SK-N-SH (cell line): ENCODE results near the gene CAD. TPM values are rescaled to one million over a fixed set of nuclear protein-coding genes. Genes with fewer than 3 reads are reported as not detected.

Experiments used
- CTCF ChIA-PET: fragments of 300-600, 350-600 bp; formaldehyde crosslinking; extraction: SDS; loops from one replicate; lab custom pipeline; 2021; lab: Yijun Ruan, JAX
- POLR2A ChIA-PET: fragments of 350-600 bp; sonication (Branson Sonifier 250); formaldehyde crosslinking; extraction: SDS; loops from one replicate; lab custom pipeline; 2020; ENCODE audit warnings: antibody characterized with exemption, inconsistent platforms; lab: Yijun Ruan, JAX
- DNase-seq: peaks from one replicate; pipeline ENCODE4 v3.0.0; 2012
- H2AFZ ChIP-seq: fragments of 200-600 bp; sonication (generic); 2 replicates; pipeline ENCODE4 v1.8.1; 2016; ENCODE audit warnings: antibody characterized with exemption, mild to moderate bottlenecking, low read depth
- H3F3A ChIP-seq: fragments of 200-600 bp; sonication (generic); replicated peaks from 2 replicates; pipeline ENCODE3; 2016; ENCODE audit warnings: antibody characterized with exemption, mild to moderate bottlenecking; ENCODE audit not compliant: insufficient read depth
- H3K27ac ChIP-seq, 2 experiments: fragments of 200-500 bp in 1 of 2; fragments of 200-600 bp in 1 of 2; sonication (Bioruptor generic) in 1 of 2; sonication (generic), shearing (Covaris generic) in 1 of 2; 2 replicates each; pipeline versions ENCODE4 v1.5.1 to v1.6.1; 2014 to 2016; ENCODE audit warnings: low read depth in 2 of 2, inconsistent platforms in 1 of 2, low read length in 1 of 2, mild to moderate bottlenecking in 1 of 2, mixed read lengths in 1 of 2
- H3K27me3 ChIP-seq: fragments of 200-600 bp; sonication (generic), shearing (Covaris generic); 2 replicates; pipeline ENCODE4 v1.6.1; 2016; ENCODE audit warnings: mixed run types; ENCODE audit not compliant: insufficient read depth
- H3K36me3 ChIP-seq, 2 experiments: fragments of 200-500 bp in 1 of 2; fragments of 200-600 bp in 1 of 2; sonication (Bioruptor generic) in 1 of 2; sonication (generic) in 1 of 2; replicated peaks in 1 of 2; 2 replicates each; pipeline versions ENCODE3 to v1.5.1; 2014 to 2016; ENCODE audit warnings: low read length in 1 of 2, mild to moderate bottlenecking in 1 of 2; ENCODE audit not compliant: insufficient read depth in 2 of 2, control insufficient read depth in 1 of 2
- H3K4me1 ChIP-seq, 2 experiments: fragments of 200-500 bp in 1 of 2; fragments of 200-600 bp in 1 of 2; sonication (Bioruptor generic) in 1 of 2; sonication (generic), shearing (Covaris generic) in 1 of 2; 2 replicates each; pipeline versions ENCODE4 v1.5.1 to v1.6.1; 2014 to 2016; ENCODE audit warnings: low read depth in 1 of 2, low read length in 1 of 2, mixed run types in 1 of 2; ENCODE audit not compliant: insufficient read depth in 2 of 2, control insufficient read depth in 1 of 2
- H3K4me2 ChIP-seq: fragments of 200-600 bp; sonication (generic), shearing (Covaris generic); 2 replicates; pipeline ENCODE4 v1.6.1; 2017; ENCODE audit warnings: mixed run types
- H3K4me3 ChIP-seq, 2 experiments: fragments of 200-500 bp in 1 of 2; fragments of 200-600 bp in 1 of 2; sonication (Bioruptor generic) in 1 of 2; sonication (generic), shearing (Covaris generic) in 1 of 2; 2 replicates each; pipeline versions ENCODE4 v1.5.1 to v1.8.1; 2014 to 2016; ENCODE audit warnings: low read depth in 2 of 2, inconsistent platforms in 1 of 2, low read length in 1 of 2, mild to moderate bottlenecking in 1 of 2, mixed read lengths in 1 of 2, moderate library complexity in 1 of 2
- H3K79me2 ChIP-seq: fragments of 200-600 bp; sonication (generic); 2 replicates; pipeline ENCODE4 v1.8.1; 2017; ENCODE audit warnings: mild to moderate bottlenecking; ENCODE audit not compliant: insufficient read depth
- H3K9ac ChIP-seq: fragments of 200-600 bp; sonication (generic); 2 replicates; pipeline ENCODE4 v1.6.1; 2017; ENCODE audit warnings: mixed run types
- H3K9me2 ChIP-seq: fragments of 200-600 bp; sonication (generic); 2 replicates; pipeline ENCODE4 v1.6.1; 2017; ENCODE audit warnings: mixed run types
- H3K9me3 ChIP-seq: fragments of 200-600 bp; sonication (generic); 2 replicates; pipeline ENCODE4 v1.6.1; 2017; ENCODE audit warnings: mixed run types, mild to moderate bottlenecking, moderate library complexity
- H4K20me1 ChIP-seq: fragments of 200-600 bp; sonication (generic); 2 replicates; pipeline ENCODE4 v1.6.1; 2017; ENCODE audit warnings: mild to moderate bottlenecking, mixed run types; ENCODE audit not compliant: insufficient read depth
- CHD2 ChIP-seq: fragments of 150-350 bp; IDR thresholded peaks from 2 replicates; pipeline ENCODE4 v1.6.1; 2018; ENCODE audit warnings: low read length; ENCODE audit not compliant: partially characterized antibody
- EZH2phosphoT487 ChIP-seq: fragments of 200-600 bp; sonication (generic); IDR thresholded peaks from 2 replicates; pipeline ENCODE4 v1.6.1; 2017; ENCODE audit warnings: low read depth, mixed run types, mild to moderate bottlenecking, antibody characterized with exemption, moderate library complexity, borderline replicate concordance
- FOXM1 ChIP-seq: IDR thresholded peaks from 2 replicates; pipeline ENCODE4 v1.4.0; 2012; ENCODE audit warnings: low read depth, mild to moderate bottlenecking
- JUND ChIP-seq: IDR thresholded peaks from 2 replicates; pipeline ENCODE4 v1.4.0; 2012
- NFIC ChIP-seq: IDR thresholded peaks from 2 replicates; pipeline ENCODE4 v1.4.0; 2012; ENCODE audit warnings: borderline replicate concordance
- NRF1 ChIP-seq: IDR thresholded peaks from 2 replicates; pipeline ENCODE4 v1.6.1; 2012; ENCODE audit warnings: low read depth, mild to moderate bottlenecking, low read length
- RFX5 ChIP-seq: IDR thresholded peaks from 2 replicates; pipeline ENCODE4 v1.6.1; 2012; ENCODE audit warnings: mild to moderate bottlenecking, improper control_type of control experiment, low read length
- RXRA ChIP-seq: IDR thresholded peaks from 2 replicates; pipeline ENCODE4 v1.4.0; 2012; ENCODE audit warnings: low read depth, mild to moderate bottlenecking, borderline replicate concordance
- SIN3A ChIP-seq: IDR thresholded peaks from 2 replicates; pipeline ENCODE4 v1.6.1; 2012; ENCODE audit warnings: low read depth, mild to moderate bottlenecking, low read length, moderate library complexity, borderline replicate concordance
- TAF1 ChIP-seq: IDR thresholded peaks from 2 replicates; pipeline ENCODE4 v1.6.1; 2012; ENCODE audit warnings: low read depth, mild to moderate bottlenecking, low read length, moderate library complexity, borderline replicate concordance
- WGBS: methylation state at CpG from one replicate; pipeline ENCODE4 v1.1.6; 2017; ENCODE audit warnings: low lambda C conversion rate; 5-methylcytosine and 5-hydroxymethylcytosine counted together
- polyA plus RNA-seq, 3 experiments: library from polyadenylated mRNA; depleted of rRNA; stranded (reverse); fragments of >200 nt; gene quantifications; 2 replicates each; pipeline ENCODE4 v1.2.3, GENCODE V29; 2012
- TF ChIP-seq, protein P1 (sequence below): IDR thresholded peaks from 2 replicates; pipeline ENCODE4 v1.4.0; 2012; ENCODE audit warnings: low read depth, borderline replicate concordance
- TF ChIP-seq, protein P2 (sequence below): IDR thresholded peaks from 2 replicates; pipeline ENCODE4 v1.6.1; 2012; ENCODE audit warnings: mild to moderate bottlenecking, low read depth, low read length, moderate library complexity
- TF ChIP-seq, protein P3 (sequence below): fragments of 200-600 bp; sonication (generic); IDR thresholded peaks from 2 replicates; pipeline ENCODE4 v1.6.1; 2017; ENCODE audit warnings: antibody characterized with exemption, mild to moderate bottlenecking, moderate library complexity
- TF ChIP-seq, protein P4 (sequence below): IDR thresholded peaks from 2 replicates; pipeline ENCODE4 v1.4.0; 2012; ENCODE audit warnings: low read depth, borderline replicate concordance

The CAD gene
- polyA plus RNA-seq, 1 of the 3 experiments (the other 2 are of a cell fraction), result 47.6 TPM

DNA sequence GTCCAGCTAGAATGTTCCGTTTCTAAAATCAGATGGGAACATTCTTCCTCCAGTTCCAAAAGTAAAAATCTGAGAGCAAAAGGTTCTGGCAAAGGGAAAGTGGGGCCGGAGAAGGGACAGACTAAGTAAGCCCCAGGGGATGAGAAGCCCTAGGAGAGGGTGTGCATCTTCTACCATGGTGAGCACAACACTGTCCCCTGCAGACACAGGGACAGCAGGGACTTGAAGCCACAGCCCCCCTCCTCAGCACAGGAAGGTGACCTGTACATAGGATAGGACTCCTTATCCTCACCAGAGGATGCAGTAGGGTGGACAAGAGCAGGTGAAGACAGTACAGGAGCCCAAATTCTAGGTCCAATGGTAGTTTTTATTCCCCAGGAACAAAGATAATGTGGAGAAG lies 17.9 kb upstream of the CAD start:
- Histone ChIP-seq H2AFZ (no peak overlapping the region), H3K27ac (no peak overlapping the region), H3K9me3 (no peaks in the 10 kb centered on the region), H3K27me3 (no peaks in the 10 kb centered on the region), H3K4me3 (no peak overlapping the region), H4K20me1 (no peaks in the 10 kb centered on the region), H3K9ac (no peak overlapping the region)
- POLR2A ChIA-PET, result interaction anchor here (0.7 kb wide), 2 partner anchors 12 to 237 kb away, joined by 3 to 4 read pairs; partner anchors contain the start of genes ATRAID and SLC5A6
- TF ChIP-seq RFX5, result no peak
- no peak for TF ChIP-seq SIN3A
- TF ChIP-seq FOXM1, result no peak
- TF ChIP-seq, protein P1, sequence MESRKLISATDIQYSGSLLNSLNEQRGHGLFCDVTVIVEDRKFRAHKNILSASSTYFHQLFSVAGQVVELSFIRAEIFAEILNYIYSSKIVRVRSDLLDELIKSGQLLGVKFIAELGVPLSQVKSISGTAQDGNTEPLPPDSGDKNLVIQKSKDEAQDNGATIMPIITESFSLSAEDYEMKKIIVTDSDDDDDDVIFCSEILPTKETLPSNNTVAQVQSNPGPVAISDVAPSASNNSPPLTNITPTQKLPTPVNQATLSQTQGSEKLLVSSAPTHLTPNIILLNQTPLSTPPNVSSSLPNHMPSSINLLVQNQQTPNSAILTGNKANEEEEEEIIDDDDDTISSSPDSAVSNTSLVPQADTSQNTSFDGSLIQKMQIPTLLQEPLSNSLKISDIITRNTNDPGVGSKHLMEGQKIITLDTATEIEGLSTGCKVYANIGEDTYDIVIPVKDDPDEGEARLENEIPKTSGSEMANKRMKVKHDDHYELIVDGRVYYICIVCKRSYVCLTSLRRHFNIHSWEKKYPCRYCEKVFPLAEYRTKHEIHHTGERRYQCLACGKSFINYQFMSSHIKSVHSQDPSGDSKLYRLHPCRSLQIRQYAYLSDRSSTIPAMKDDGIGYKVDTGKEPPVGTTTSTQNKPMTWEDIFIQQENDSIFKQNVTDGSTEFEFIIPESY, result no peak
- no peak for TF ChIP-seq JUND
- TF ChIP-seq, protein P2, sequence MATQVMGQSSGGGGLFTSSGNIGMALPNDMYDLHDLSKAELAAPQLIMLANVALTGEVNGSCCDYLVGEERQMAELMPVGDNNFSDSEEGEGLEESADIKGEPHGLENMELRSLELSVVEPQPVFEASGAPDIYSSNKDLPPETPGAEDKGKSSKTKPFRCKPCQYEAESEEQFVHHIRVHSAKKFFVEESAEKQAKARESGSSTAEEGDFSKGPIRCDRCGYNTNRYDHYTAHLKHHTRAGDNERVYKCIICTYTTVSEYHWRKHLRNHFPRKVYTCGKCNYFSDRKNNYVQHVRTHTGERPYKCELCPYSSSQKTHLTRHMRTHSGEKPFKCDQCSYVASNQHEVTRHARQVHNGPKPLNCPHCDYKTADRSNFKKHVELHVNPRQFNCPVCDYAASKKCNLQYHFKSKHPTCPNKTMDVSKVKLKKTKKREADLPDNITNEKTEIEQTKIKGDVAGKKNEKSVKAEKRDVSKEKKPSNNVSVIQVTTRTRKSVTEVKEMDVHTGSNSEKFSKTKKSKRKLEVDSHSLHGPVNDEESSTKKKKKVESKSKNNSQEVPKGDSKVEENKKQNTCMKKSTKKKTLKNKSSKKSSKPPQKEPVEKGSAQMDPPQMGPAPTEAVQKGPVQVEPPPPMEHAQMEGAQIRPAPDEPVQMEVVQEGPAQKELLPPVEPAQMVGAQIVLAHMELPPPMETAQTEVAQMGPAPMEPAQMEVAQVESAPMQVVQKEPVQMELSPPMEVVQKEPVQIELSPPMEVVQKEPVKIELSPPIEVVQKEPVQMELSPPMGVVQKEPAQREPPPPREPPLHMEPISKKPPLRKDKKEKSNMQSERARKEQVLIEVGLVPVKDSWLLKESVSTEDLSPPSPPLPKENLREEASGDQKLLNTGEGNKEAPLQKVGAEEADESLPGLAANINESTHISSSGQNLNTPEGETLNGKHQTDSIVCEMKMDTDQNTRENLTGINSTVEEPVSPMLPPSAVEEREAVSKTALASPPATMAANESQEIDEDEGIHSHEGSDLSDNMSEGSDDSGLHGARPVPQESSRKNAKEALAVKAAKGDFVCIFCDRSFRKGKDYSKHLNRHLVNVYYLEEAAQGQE, result no peak
- TF ChIP-seq CHD2, result no peak
- TF ChIP-seq, protein P3, sequence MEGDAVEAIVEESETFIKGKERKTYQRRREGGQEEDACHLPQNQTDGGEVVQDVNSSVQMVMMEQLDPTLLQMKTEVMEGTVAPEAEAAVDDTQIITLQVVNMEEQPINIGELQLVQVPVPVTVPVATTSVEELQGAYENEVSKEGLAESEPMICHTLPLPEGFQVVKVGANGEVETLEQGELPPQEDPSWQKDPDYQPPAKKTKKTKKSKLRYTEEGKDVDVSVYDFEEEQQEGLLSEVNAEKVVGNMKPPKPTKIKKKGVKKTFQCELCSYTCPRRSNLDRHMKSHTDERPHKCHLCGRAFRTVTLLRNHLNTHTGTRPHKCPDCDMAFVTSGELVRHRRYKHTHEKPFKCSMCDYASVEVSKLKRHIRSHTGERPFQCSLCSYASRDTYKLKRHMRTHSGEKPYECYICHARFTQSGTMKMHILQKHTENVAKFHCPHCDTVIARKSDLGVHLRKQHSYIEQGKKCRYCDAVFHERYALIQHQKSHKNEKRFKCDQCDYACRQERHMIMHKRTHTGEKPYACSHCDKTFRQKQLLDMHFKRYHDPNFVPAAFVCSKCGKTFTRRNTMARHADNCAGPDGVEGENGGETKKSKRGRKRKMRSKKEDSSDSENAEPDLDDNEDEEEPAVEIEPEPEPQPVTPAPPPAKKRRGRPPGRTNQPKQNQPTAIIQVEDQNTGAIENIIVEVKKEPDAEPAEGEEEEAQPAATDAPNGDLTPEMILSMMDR, result no peak
- TF ChIP-seq, all 33 proteins: peak for 0
- no peaks in the 10 kb centered on the region for H3K79me2 ChIP-seq
- WGBS, result 100% methylated on average over 2 of the region's 2 CpGs
- H3K36me3 ChIP-seq, result peaks cover 12 to 41% of the 10 kb centered on the region in 2 experiments
- peaks cover 4% of the 10 kb centered on the region for H3F3A ChIP-seq
- no peaks in the 10 kb centered on the region for H3K4me1 ChIP-seq
- CTCF ChIA-PET, result interaction anchor here (0.8 to 2.2 kb wide), 2 partner anchors 8 to 100 kb away, joined by 3 to 8 read pairs; no protein-coding TSS in a partner anchor
- no peak for DNase-seq
- H3K9me2 ChIP-seq, result no peaks in the 10 kb centered on the region
- H3K4me2 ChIP-seq, result no peak overlapping the region

DNA sequence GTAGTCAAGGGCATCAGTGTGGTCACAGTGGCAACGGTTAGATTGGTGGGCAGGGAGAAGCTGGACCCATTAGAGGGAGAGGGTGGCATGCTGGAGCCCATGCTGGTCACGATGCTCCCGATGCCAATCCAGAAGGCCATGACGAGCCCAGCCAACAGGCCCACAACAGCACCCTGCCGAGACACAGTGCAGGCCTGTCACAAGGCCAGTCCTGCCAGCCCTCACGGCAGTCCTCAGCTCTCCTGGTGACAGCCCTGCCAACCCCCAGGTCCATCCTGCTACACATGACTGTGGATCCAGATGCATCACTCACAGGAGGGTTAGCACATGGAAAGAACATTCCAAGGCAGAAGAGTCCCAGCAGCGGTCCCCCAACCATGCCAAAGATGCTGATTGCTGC lies 15.5 kb upstream of the CAD start:
- WGBS, result 83% methylated on average over 4 of the region's 7 CpGs
- no peak overlapping the region for H2AFZ ChIP-seq

More for the DNA sequence above, 15.5 kb upstream of the CAD start:
- H3K79me2 ChIP-seq, result no peaks in the 10 kb centered on the region
- no peaks in the 10 kb centered on the region for H3K9me3 ChIP-seq
- H3F3A ChIP-seq, result peaks cover under 1% of the 10 kb centered on the region
- no peak overlapping the region for H3K4me3 ChIP-seq
- no peaks in the 10 kb centered on the region for H3K27me3 ChIP-seq
- CTCF ChIA-PET, result interaction anchor here (1.4 to 4.0 kb wide), 2 partner anchors 10 to 32 kb away, joined by 5 to 24 read pairs; no protein-coding TSS in a partner anchor
- no peak overlapping the region for H3K4me2 ChIP-seq
- no peaks in the 10 kb centered on the region for H3K9me2 ChIP-seq
- POLR2A ChIA-PET, result no interaction called here
- peaks cover 13 to 66% of the 10 kb centered on the region in 2 experiments for H3K36me3 ChIP-seq
- H3K27ac ChIP-seq, result no peak overlapping the region
- DNase-seq, result no peak
- no peaks in the 10 kb centered on the region; a peak in 1 of 4 replicates for H3K4me1 ChIP-seq
- no peaks in the 10 kb centered on the region for H4K20me1 ChIP-seq
- H3K9ac ChIP-seq, result no peak overlapping the region
- TF ChIP-seq FOXM1, result no peak
- TF ChIP-seq TAF1, result no peak
- no peak for TF ChIP-seq RXRA
- TF ChIP-seq NFIC, result no peak
- no peak for TF ChIP-seq NRF1
- TF ChIP-seq EZH2phosphoT487, result no peak
- TF ChIP-seq, protein P1, result no peak
- TF ChIP-seq, protein P4, sequence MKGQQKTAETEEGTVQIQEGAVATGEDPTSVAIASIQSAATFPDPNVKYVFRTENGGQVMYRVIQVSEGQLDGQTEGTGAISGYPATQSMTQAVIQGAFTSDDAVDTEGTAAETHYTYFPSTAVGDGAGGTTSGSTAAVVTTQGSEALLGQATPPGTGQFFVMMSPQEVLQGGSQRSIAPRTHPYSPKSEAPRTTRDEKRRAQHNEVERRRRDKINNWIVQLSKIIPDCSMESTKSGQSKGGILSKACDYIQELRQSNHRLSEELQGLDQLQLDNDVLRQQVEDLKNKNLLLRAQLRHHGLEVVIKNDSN, result no peak
